ENCODE measurements around the gene MCRIP2.

- no peak for TF ChIP-seq RAD21 (IDR thresholded peaks at IDR 0.05; ENCODE audit: low read depth)
- no peak for TF ChIP-seq MAX (IDR thresholded peaks at IDR 0.05)
- no peak for TF ChIP-seq TEAD4 (IDR thresholded peaks at IDR 0.05)
- 0 out of 2 replicates have a peak, but pooled peaks have one; percentile 13 for TF ChIP-seq ZBTB7A (IDR thresholded peaks at IDR 0.05; ENCODE audit: low read depth)
- TF ChIP-seq EP300 (IDR thresholded peaks at IDR 0.05; ENCODE audit: borderline replicate concordance), result no peak
- TF ChIP-seq, protein P1, sequence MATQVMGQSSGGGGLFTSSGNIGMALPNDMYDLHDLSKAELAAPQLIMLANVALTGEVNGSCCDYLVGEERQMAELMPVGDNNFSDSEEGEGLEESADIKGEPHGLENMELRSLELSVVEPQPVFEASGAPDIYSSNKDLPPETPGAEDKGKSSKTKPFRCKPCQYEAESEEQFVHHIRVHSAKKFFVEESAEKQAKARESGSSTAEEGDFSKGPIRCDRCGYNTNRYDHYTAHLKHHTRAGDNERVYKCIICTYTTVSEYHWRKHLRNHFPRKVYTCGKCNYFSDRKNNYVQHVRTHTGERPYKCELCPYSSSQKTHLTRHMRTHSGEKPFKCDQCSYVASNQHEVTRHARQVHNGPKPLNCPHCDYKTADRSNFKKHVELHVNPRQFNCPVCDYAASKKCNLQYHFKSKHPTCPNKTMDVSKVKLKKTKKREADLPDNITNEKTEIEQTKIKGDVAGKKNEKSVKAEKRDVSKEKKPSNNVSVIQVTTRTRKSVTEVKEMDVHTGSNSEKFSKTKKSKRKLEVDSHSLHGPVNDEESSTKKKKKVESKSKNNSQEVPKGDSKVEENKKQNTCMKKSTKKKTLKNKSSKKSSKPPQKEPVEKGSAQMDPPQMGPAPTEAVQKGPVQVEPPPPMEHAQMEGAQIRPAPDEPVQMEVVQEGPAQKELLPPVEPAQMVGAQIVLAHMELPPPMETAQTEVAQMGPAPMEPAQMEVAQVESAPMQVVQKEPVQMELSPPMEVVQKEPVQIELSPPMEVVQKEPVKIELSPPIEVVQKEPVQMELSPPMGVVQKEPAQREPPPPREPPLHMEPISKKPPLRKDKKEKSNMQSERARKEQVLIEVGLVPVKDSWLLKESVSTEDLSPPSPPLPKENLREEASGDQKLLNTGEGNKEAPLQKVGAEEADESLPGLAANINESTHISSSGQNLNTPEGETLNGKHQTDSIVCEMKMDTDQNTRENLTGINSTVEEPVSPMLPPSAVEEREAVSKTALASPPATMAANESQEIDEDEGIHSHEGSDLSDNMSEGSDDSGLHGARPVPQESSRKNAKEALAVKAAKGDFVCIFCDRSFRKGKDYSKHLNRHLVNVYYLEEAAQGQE (IDR thresholded peaks at IDR 0.05; ENCODE audit: low read depth), result no peak
- no peak for TF ChIP-seq EGR1 (IDR thresholded peaks at IDR 0.05)
- TF ChIP-seq TAF1 (IDR thresholded peaks at IDR 0.05; ENCODE audit: low read depth), result no peak
- TF ChIP-seq NFIC (IDR thresholded peaks at IDR 0.05), result no peak
- no peak for TF ChIP-seq CEBPB (IDR thresholded peaks at IDR 0.05)
These were observed 5.9 kb upstream of the MCRIP2 start for GRCh38 chr16:635573-636205.

All from Ishikawa (cell line).